GM18517 (cell line): ENCODE measurements around the gene C3orf70.

Experiments used
- ATAC-seq: cut with Tn5 transposase; IDR thresholded peaks from one replicate; pipeline ENCODE4 v1.9.1; 2021; ENCODE audit warnings: mild to moderate bottlenecking, moderate library complexity; ENCODE audit not compliant: unreplicated experiment

C3orf70 gene

GRCh38 chr3:185089343-185089742, 63.5 kb downstream of the C3orf70 start:
- ATAC-seq, result no peak

- ATAC-seq, result no peak
Measured at GRCh38 chr3:185087419-185087818, 65.4 kb downstream of the C3orf70 start.

- ATAC-seq, result no peak
Measured at GRCh38 chr3:185084901-185085300, 68.0 kb downstream of the C3orf70 start.

GRCh38 chr3:185084402-185084801, 68.5 kb downstream of the C3orf70 start:
- ATAC-seq, result no peak

- ATAC-seq, result no peak
Measured at GRCh38 chr3:185082829-185083228, 70.0 kb downstream of the C3orf70 start.

GRCh38 chr3:185082149-185082548, 70.7 kb downstream of the C3orf70 start:
- no peak for ATAC-seq

- no peak for ATAC-seq
Measured at GRCh38 chr3:185081521-185081920, 71.3 kb downstream of the C3orf70 start.

- ATAC-seq, result no peak
Measured at GRCh38 chr3:185079625-185080024, 73.2 kb downstream of the C3orf70 start.

DNA sequence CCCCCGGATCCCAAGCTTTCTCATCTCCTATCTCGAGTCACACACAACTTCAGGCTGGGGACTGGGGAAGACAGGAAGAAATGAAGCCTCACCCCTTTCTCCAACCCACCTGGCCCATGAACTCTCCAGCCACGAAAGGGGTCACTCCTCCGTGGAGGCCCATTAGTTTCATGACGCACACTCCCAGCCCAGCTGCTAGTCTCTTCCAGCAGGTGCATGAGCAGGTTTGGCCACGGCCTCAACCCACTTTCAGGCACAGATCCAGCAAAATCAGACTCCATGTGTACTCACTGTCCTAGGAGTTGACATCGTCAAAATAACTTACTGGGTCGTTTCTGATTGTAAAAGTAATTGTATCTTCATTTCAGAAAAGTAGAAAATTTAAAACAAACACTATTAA, 76.6 kb downstream of the C3orf70 start:
- ATAC-seq, result no peak

DNA sequence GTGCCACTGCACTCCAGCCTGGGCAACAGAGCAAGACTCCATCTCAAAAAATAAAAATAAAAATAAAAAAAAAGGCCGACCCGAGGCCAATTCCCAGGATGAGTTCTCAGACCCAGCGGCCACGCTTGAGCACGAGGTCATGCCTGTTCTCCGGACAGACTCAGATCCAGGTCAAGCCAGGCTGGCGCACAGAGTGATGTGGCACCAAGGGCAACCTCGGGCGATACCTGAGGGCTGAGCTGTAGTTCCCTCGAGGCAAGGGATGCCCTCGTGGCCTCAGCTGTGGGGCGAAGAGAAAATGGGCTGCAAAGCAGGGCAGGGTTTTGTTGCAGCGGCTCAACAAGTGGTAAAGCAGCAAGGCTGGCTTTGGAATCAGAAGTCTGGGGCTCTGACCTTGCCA, 77.3 kb downstream of the C3orf70 start:
- no peak for ATAC-seq

- no peak for ATAC-seq
Measured at GRCh38 chr3:185071287-185071800, 81.5 kb downstream of the C3orf70 start.

DNA sequence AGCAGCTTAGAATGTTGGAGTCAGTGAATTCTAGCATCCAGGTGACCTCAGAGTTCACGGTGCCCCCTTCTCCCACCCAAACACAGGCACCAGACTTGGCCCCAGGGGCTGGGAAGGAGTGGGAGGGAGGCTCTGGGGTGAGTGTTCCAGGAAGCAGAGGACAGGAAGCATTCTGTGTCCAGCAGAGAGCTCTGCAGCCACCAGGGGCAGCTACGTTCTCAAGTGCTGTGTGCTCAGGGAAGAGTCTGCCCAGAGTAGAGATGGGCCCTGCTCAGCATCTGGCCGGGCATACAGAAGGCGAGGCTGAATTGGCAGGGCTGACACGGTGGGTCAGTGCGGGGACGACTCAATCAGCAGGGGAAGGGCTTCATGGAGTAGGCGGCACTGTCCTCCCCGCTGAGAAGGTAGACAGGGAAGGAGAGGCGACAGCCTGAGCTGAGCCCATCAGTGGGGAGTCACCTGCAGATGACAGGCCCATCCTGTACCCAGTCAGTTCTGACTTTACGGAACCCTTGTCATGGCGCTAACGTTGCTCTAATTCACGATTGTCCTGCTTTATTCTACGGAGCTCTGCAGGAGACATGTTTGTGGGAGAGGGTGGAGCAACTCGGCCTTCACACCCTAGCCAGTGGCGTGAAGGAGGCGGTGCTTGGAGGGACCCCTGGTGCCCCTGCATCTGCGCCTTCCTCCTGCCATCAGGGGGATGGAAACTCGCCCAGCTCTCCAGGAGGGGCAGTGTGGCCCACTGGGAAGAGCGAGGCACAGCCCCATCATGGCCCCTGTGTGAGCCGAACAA, 82.2 kb downstream of the C3orf70 start:
- no peak for ATAC-seq

DNA sequence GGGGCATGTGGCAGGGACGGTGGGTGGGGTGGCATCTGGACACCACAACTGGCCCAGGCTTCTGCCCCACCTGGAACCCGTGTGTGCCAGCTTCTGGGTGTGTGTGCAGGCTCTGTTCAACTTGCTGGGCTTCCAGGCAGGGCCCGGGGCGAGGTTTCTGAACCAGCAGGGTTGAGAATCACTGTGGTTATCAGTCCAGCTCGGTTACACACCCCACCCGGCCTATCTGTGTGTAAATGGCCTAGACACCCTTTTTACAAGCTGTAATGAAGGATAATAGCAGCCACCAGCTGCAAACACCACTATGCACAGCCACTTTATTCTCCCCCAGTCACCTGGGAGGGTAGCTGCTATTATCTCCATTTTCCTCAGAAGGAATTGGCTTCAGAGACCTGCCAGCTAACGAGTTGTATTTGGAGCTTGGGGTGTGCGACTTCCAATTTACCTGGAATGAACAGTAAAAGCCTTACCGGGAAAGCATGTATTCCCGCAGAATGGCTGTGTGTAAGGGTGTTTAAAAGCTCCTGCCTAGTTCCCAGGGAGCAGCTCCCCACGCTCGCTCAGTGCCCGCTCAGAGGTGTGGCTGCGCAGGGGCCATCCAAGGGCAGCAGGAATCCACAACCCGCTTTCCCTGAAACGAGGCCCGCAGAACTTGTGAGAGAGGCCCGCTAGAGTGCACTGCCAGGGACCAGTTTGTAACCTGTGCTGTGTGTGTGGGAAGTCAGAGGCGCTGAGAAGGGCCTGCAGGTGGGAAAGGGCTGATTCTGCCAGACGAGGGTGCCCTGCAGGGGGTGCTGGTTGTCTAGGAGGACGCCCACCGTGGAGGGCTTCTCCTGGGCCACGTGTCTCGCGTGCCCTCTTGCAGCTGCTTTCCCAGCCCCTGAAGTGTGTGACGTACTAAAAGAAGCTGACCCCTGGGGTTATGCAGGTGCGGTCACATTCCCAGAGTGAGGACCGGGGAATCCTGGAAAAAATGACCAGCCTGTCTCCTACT, 83.5 kb downstream of the C3orf70 start:
- ATAC-seq, result no peak

DNA sequence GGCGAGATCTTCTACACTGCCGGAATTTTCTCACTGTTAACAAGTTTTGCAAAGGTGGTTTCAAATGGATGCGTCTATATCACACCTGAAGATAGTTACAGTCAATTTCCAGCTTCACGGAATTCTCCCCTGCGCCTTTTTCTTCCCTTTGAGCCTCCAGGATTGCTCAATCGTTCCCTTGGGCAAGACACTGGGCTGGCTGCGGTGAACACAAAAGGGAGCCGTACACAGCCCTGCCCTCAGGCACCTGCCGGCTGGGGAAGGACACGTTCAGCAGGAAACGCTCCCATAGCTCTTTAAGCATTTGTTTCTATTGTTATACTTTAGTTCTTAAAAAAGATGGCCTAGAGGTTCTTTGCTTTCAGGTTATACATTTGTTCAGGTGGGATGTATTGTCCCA, 85.7 kb downstream of the C3orf70 start:
- no peak for ATAC-seq

DNA sequence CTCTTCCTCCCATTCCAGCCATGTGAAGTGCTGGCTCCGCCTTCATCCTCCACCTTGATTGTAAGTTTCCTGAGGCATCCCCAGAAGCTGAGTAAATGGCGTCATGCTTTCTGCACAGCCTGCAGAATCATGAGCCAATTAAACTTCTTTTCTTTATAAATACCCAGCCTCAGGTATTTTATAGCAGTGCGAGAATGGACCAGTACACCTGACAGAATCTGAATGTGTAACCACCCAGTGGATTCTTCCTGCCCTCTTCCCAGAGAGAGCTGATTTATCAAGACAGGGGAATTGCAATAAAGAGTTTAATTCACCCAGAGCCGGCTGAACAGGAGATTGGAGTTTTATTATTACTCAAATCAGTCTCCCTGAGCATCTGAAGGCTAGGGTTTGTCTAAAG, 86.6 kb downstream of the C3orf70 start:
- no peak for ATAC-seq

GRCh38 chr3:185065059-185065458, 87.8 kb downstream of the C3orf70 start:
- no peak for ATAC-seq

GRCh38 chr3:185063431-185063830, 89.4 kb downstream of the C3orf70 start:
- no peak for ATAC-seq

GRCh38 chr3:185062191-185062590, 90.7 kb downstream of the C3orf70 start:
- ATAC-seq, result no peak

- ATAC-seq, result no peak
Measured at GRCh38 chr3:185060655-185061054, 92.2 kb downstream of the C3orf70 start.

GRCh38 chr3:185059766-185060165, 93.1 kb downstream of the C3orf70 start:
- no peak for ATAC-seq

GRCh38 chr3:185058796-185059195, 94.1 kb downstream of the C3orf70 start:
- ATAC-seq, result no peak

DNA sequence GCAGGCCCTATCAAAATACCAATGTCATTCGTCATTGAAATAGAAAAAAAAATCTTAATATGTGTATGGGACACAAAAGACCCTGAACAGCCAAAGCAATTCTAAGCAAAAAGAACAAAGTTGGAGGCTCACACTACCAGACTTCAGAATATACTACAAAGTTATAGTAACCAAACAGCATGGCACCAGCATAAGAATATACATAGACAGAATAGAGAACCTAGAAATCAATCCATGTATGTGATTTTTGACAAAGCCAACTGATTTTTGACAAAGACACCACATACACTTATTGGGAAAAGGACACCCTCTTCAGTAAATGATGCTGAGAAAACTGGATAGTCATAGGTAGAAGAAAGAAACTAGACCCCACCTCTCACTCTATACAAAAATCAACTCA, 95.0 kb downstream of the C3orf70 start:
- no peak for ATAC-seq
